Brain microvascular endothelial cell (primary cell): ENCODE results near the gene ASPM.
A peak's percentile ranks its signal among the peaks of the same experiment; 100 is the strongest.

Experiments
- DNase-seq: peaks from one replicate; pipeline ENCODE4 v3.0.0-alpha.2; 2020
- H3K27ac ChIP-seq: fragments of 250-450 bp; sonication (Bioruptor Pico); 2 replicates; pipeline ENCODE4 v1.5.1; 2020; ENCODE audit warnings: mild to moderate bottlenecking, moderate library complexity
- H3K27me3 ChIP-seq: fragments of 250-450 bp; sonication (Bioruptor Pico); replicated peaks from 2 replicates; pipeline ENCODE4 v1.5.1; 2020; ENCODE audit warnings: mild to moderate bottlenecking
- H3K36me3 ChIP-seq: fragments of 250-450 bp; sonication (Bioruptor Pico); replicated peaks from 2 replicates; pipeline ENCODE4 v1.5.1; 2020; ENCODE audit warnings: mild to moderate bottlenecking
- H3K4me3 ChIP-seq: 2 replicates; pipeline ENCODE4 v1.5.1; 2011; ENCODE audit warnings: low read depth, mild to moderate bottlenecking, control low read depth, low read length, moderate library complexity
- in situ Hi-C: cut with HindIII; loops from 2 replicates; pipeline ENCODE4 v1.10.0; 2017; ENCODE audit warnings: low sequenced_read_pairs, low pct_ligation_motif_present
- TF ChIP-seq, protein P1 (sequence below): IDR thresholded peaks from 2 replicates; pipeline ENCODE4 v1.5.1; 2011; ENCODE audit warnings: low read depth, mild to moderate bottlenecking, moderate library complexity, low read length, control low read depth, inconsistent platforms; ENCODE audit errors: missing control alignments

The ASPM gene

DNA sequence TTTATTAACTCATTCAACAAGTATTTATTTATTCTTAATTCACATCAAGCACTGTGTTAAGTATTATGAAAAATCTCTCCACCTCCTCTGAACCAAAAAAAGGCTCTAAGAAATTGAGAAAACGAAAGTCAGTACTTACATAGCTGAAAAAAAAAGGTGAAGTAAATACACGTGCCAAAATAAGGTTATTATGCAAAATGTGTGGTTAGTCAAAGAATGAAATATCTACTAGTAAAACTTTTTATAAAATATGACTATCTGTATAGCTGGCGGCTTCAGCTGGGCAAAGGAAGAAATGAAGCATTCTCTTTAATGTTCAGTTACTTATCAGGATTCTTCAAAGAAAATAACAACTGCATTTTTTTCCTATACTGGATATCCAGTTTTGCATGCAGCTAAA lies 35.5 kb upstream of the ASPM start:
- Histone ChIP-seq H3K4me3 (no peak overlapping the region), H3K36me3 (peaks cover 4% of the 10 kb centered on the region), H3K27me3 (no peaks in the 10 kb centered on the region), H3K27ac (no peak overlapping the region)
- in situ Hi-C loops = no loop called here
- TF ChIP-seq, protein P1, sequence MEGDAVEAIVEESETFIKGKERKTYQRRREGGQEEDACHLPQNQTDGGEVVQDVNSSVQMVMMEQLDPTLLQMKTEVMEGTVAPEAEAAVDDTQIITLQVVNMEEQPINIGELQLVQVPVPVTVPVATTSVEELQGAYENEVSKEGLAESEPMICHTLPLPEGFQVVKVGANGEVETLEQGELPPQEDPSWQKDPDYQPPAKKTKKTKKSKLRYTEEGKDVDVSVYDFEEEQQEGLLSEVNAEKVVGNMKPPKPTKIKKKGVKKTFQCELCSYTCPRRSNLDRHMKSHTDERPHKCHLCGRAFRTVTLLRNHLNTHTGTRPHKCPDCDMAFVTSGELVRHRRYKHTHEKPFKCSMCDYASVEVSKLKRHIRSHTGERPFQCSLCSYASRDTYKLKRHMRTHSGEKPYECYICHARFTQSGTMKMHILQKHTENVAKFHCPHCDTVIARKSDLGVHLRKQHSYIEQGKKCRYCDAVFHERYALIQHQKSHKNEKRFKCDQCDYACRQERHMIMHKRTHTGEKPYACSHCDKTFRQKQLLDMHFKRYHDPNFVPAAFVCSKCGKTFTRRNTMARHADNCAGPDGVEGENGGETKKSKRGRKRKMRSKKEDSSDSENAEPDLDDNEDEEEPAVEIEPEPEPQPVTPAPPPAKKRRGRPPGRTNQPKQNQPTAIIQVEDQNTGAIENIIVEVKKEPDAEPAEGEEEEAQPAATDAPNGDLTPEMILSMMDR = no peak
- DNase-seq = no peak

DNA sequence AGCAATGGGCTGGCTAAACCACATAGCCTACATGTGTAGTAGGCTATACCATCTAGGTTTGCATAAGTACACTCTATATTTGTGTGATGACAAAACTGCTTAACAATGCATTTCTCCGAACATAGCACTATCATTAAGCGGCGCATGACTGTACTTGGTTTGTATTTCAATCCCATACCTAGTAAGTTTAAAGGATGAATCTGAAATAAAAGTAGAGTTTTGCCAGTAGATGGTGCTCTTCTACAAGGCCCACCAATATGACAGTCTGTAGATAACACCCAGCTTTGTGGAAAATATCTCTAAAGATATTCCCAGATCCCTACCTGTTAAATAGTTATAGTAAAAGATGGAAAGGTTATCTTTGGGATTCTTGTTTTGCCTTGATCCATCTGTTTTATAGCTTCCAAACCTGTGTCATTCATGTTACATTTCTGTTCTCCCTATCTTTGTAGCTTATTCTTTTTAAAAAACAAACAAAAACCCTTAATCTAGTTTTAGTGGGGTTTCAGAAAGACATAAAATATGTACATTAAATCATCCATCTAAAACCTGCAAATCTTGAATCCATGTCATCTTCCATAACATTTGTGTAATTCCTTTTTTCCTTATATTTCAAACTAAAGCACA lies 33.9 kb upstream of the ASPM start:
- no peak overlapping the region for H3K4me3 ChIP-seq
- no peaks in the 10 kb centered on the region for H3K27me3 ChIP-seq
- TF ChIP-seq, protein P1 = peak; percentile 59
- H3K27ac ChIP-seq = no peak overlapping the region
- DNase-seq = peak; percentile 64
- no peaks in the 10 kb centered on the region for H3K36me3 ChIP-seq
- in situ Hi-C loops = no loop called here

DNA sequence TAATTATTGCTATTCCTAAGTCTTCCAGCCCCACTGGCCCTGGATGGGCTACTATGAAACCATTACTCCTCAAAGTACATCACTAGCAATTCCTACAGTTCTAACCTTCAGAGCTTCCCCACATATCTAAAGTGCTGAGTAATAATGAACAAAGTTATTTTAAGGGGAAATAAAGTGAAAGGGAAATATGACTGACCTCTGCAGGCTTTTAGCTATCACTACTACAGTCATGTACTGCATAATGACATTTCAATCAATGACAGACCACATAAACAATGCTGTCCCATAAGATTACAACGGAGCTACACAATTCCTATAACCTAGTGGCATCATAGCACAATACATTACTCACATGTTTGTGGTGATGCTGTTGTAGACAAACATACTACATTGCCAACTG lies 32.5 kb upstream of the ASPM start:
- peaks cover 3% of the 10 kb centered on the region for H3K36me3 ChIP-seq
- peak; percentile 37 for DNase-seq
- TF ChIP-seq, protein P1 = no peak
- no peak overlapping the region for H3K4me3 ChIP-seq
- no peaks in the 10 kb centered on the region for H3K27me3 ChIP-seq
- H3K27ac ChIP-seq = peak overlapping the region; percentile 59
- in situ Hi-C loops = no loop called here

DNA sequence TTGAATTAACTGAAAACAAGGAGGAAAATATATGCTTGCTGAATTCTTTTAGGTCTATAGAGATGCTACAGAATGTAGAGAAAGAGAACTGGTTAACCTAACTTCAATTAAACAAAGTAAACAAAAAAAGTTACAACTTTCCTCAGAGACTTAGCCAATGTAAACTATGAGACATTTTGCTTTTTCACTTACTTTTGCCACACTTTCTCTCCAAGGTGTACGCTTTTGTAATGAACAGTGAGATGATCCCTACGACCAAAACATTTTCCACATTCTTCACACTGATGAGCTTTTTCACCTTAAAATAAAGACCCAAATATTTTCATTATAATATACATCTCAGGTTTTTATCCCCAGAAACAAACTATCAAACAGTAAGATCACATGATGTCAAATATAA lies 28.3 kb upstream of the ASPM start:
- Histone ChIP-seq H3K27ac (no peak overlapping the region), H3K36me3 (peaks cover 3% of the 10 kb centered on the region), H3K27me3 (no peaks in the 10 kb centered on the region), H3K4me3 (no peak overlapping the region)
- DNase-seq = no peak
- TF ChIP-seq, protein P1 = no peak
- in situ Hi-C loops = no loop called here

DNA sequence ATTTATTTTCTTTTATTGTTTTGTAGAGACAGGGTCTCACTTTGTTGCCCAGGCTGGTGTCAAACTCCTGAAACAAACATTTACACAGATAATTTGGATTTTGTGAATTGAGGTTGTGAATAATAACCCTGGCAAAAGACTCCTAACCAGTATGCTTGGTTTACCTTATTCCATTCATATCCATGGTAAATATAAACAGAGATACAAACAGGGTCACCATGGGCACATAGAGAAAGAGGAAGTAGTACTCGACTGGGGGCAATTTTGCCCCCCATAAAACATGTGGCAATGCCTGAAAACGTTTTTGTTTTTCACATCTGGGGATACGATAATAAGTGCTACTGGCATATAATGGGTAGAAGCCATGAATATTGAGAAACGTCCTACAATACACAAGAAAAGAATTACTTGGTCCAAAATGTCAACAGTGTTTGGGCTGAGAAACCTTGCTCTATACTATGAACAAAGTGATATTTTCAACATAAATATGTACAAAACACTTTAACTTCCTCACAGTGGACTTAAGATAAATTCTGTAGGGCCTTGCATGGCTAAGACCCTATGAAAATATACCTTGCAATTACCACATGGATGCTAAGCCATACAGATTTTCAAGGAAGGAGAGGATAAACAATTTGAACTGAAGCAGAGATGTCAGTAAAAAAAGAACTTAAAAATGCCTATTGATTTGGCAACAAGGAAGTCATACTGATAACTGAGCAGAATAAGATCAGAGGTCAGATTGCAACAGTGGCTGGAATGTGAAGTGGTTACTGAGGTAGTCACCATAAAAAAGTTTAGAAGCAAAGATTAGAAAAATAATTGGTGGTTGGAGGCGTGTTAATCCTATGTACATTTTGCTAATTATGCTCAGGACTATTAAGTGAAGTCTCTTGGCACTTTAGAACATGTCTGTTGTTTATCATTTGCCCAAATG lies 27.4 kb upstream of the ASPM start:
- TF ChIP-seq, protein P1 = no peak
- no peaks in the 10 kb centered on the region for H3K27me3 ChIP-seq
- H3K36me3 ChIP-seq = peaks cover 3% of the 10 kb centered on the region
- no peak overlapping the region for H3K4me3 ChIP-seq
- peak; percentile 75 for DNase-seq
- in situ Hi-C loops = no loop called here
- H3K27ac ChIP-seq = no peak overlapping the region
